ENCODE measurements around the gene PCGF3.
"Not testable (repeated sequence)": the region's sequence is repeated elsewhere in the genome, so short reads cannot be mapped to it uniquely, and the experiment has no call there.

PCGF3 gene

DNA sequence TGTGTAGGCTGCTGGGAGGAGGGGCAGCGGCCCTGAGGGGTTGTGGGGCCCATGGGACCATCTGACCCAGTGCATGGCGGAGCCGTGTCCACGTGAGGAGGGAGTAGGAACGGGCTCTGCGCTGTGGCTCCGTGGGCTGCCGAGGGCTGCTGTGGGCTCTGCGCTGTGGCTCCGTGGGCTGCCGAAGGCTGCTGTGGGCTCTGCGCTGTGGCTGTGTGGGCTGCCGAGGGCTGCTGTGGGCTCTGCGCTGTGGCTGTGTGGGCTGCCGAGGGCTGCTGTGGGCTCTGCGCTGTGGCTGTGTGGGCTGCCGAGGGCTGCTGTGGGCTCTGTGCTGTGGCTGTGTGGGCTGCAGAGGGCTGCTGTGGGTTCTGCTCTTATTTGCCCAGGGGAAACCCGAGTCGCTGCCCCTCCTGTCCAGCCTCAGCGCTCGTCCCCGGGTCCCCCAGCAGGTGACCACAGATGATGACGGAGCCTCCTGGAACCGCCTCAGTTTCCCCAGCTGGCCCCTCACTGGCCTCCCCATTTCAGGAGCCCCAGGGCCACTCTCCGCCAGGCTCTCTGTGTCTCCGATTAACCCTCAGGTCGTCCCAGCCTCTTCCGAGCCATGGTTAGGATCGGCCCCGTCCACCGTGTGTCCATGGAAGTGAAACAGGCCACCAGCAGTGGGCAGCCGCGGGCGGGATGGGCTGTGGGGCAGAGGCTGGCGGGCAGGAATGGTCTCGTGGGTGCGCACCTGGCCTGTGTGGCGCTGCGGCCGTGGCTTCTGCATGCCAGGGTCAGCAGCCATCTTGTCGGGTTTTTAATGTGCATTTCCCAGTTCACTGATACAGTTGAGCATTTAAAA, 20.0 kb downstream of the PCGF3 start:
- DNase-seq = no peak

DNA sequence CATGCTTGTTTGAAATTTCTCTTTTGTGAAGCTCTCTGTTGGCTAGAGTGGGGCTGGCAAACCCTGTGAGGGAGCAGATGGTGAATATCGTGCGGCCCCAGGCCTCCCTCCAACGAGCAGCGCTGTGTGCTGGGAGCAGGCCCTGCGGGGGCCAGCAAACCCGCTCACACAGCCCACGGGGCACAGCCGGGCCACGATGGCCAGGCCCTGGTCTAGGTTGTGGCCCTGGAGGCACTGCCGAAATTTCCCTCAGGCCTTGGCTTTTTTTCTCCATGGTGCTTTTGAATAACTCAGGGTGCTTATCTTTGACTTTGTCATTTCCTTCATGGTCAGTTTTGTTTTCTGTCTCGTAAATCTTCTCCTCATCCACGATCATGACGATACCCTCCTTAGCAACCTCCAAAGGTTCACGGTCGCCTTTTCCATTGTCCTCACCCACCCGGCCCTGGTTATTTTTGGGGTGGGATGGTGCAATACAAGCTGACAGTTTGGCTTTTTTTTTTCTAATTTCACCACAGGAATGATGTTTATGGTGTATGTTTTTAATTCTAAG, 20.7 kb downstream of the PCGF3 start:
- no peak for DNase-seq

DNA sequence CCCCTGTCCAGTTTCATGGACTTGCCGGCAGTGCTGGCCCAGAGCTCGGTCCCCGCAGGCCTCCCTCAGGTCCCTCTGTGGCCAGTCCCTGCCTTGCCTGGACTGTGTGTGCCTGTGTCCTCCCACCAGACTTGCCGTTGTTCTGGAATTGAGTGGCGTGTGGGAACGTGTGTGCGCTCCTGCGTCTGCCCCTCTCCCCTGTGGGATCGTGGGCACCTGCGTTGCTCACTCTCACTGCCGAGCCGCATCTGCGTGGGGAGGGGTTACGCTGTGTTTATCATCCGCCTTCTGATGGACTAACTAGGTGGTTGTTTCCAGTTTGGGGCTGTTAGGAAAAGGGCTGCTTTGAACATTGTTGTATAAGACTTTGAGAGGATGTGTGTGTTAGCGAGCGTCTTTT, 21.2 kb downstream of the PCGF3 start:
- no peak for DNase-seq

DNA sequence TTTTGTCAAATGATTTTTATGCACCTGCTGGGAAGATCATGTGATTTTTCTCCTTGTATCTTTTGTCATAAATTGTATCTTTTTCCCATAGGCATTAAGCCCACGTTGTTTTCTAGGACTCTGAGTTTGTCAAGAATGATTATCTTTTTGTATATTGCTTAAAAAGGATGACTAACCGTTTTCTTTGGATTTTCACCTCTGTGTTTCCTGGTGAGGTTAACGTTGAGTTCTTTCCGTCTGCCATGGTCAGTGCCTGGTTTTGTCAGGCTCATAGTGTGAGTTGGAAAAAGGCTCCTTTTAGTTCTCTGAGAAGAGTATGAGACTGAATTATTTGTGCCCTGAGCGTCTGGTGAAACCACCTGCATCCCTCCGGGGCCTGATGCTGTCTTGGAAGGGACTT, 21.9 kb downstream of the PCGF3 start:
- DNase-seq = no peak

DNA sequence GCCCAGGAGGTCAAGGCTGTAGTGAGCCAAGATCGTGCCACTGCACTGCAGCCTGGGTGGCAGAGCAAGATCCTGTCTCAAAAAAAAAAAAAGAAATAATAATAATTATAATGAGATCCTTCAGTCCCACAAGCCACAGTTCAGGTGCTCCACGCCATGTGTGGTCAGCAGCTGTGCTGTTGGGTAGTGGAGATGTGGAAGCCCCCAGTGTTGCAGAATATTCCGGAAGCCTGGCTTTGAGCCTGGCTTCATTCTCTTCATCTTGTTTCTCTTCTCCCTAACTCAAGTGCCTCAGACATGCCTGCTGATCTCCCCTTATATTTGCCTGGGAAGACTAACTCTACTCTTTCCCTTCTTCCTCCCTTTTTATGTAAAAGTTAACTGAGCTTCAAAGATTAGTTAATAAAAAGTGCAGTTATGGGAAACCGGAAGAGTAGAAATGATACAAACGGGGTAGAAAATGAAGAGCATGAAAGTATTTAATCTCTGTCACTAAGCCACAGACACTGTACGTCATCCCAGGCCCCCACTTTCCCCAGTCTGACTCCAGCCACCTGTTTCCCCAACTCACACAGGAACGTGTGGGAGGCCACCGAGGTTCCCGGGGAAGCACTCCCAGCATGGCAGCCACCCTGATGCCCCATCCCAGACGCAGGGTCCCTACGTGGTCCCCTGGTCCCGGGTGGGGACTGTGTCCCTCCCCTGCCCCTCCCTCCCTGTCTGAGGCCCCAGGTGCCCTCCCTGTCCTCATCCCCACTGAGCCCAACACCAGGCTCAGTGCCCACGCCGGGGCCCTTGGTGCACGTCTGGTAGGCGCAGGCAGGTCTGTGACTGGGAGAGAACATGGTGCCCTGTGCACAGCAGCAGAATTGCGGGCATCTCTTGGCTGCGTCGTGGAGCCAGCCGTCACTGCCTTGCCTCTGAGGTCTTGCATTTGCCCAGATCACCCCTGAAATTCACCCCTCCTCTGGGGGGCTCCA, 24.0 kb downstream of the PCGF3 start:
- DNase-seq = no peak

DNA sequence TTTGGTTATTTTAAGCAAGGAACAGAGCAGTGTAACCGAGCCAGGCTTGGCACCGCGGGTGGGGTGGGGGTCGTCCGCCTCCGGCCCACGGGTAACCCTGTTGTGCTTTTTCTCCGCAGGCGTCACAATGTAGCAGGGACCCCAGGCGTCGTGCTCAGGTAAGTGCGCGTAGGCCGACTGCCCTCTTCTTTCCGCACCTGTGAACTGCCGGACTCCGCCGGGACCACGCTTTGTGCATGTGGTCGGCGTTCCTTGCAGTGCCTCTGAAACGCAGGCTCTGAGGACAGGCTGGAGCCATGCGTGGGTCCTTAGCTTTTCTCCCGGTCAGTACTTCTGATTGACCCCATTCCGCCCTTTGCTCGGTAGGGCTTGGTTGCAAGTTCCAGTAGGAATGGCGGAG, 24.9 kb downstream of the PCGF3 start:
- DNase-seq = no peak

DNA sequence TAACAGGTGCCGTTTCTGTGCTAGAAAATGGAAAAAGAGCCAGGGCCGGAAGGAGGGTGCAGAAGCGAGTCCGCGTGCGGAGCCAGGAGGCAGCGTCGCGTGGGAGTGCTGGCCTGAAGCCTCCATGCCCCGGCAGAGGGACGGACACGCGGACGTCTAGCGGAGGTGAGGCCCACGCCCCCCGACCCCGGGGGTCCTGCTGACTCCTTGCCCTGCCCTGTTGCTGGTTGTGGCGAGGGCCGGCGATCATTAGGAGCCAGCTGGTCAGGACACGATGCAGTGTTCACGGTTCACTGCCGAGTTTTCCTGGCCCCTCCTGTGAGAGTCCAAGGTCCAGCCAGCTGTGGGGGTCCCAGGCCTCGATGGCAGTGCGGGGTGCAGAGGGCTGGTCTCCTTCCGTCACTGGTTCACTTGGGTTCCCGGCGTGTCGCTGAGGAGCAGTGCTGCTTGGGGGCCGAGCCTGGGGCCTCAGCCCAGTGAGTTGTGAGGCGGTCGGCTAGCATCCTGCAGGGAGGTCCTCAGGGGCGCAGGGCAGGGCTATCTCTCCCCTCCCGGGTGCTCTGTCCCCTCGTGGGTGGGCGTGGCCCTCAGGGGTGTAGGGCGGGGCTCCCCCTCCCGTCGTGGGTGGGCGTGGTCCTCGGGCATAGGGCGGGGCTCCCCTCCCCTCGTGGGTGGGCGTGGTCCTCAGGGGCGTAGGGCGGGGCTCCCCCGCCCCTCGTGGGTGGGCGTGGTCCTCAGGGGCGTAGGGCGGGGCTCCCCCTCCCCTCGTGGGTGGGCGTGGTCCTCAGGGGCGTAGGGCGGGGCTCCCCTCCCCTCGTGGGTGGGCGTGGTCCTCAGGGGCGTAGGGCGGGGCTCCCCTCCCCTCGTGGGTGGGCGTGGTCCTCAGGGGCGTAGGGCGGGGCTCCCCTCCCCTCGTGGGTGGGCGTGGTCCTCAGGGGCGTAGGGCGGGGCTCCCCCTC, 25.6 kb downstream of the PCGF3 start:
- not testable (repeated sequence) for DNase-seq

DNA sequence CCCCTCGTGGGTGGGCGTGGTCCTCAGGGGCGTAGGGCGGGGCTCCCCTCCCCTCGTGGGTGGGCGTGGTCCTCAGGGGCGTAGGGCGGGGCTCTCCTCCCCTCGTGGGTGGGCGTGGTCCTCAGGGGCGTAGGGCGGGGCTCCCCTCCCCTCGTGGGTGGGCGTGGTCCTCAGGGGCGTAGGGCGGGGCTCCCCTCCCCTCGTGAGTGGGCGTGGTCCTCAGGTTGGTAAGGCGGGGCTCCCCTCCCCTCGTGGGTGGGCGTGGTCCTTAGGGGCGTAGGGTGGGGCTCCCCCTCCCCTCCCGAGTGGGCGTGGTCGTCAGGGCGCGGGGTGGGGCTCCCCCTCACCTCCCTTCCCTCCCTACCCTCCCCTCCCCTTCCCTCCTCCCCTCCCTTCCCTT, 26.3 kb downstream of the PCGF3 start:
- DNase-seq = not testable (repeated sequence)

DNA sequence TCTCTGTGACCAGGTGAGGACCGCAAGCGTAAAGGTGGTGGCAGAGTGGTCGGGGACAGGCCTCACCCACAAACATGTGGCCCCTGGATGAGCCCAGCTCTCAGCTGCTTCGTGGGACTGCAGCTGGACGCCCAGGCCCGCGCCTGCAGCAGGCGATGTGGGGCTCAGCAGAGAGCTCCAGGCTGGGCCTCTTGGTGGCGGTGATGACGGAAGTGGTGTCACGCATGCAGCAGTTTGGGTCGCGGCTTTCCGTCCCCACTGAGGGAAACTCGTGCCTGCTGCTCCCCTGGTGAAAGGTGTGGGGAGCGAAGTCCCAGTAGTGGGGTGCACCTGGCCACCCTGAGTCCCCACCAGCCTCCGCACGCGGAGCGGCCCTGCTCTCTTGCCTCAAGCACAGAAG, 26.9 kb downstream of the PCGF3 start:
- no peak for DNase-seq

DNA sequence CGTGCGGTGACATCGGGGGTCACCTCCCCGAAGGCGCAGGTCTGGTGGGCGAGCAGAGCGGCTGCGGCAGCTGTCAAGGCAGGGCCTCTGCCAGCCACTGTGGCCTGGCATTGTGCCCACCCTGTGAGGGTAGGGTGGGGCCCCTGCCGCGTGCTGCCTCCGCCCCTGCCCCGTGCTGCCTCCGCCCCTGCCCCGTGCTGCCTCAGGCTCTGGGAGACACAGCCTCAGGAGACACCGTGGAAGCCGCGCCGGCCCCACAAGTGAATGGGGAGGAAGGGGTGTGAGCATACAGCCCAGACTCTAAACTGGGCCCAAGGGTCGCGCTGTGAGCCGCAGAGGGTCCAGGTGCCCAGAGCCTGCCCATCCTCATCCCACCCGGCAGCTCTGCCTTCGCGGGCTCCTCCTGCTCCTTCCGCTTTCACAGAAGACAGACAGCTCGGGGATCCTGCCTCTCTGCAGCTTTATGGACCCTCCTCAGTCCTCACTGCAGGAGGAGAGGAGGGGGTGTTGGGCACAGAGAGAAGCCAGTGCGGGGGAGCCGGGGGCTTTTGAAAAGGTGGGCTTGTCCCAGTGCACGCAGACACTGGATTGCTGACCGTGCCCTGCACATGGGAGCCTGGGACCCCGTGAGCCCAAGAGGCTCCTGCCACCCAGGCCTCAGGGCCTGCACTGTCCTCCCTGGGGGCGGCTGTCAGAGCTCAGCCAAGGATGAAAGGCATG, 27.4 kb downstream of the PCGF3 start:
- no peak for DNase-seq

DNA sequence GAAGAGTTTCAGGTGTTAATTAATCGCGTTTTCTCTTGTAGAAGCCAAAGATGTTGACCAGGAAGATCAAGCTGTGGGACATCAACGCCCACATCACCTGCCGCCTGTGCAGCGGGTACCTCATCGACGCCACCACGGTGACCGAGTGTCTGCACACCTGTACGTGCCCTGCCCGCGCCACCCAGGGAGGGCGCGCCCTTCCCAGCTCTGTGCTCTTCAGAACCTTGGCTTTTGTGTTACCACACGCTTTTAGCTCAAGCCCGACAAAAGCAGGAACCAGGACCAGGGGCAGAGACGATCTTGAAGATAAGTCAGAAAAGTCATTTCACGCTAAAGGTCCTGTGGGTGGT, 28.0 kb downstream of the PCGF3 start:
- DNase-seq = no peak

DNA sequence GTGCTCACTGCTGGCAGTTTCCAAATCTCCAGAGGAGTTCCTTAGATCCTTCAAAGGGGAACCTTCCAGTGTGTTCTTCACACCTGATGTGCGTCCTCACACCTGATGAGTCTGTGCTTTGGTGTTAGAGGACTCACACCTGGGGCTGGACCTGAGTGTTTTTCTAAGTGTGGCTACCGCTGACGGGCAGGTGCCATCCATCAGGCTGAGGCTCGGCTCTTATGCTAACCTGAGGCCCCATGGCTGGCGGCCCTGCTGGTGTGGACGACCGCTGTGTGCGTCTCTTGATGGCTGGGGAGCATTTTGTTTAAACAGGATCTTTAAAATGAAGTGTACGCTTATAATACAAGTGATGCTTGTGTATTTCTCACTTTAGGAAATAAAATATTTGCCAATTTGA, 28.4 kb downstream of the PCGF3 start:
- no peak for DNase-seq

DNA sequence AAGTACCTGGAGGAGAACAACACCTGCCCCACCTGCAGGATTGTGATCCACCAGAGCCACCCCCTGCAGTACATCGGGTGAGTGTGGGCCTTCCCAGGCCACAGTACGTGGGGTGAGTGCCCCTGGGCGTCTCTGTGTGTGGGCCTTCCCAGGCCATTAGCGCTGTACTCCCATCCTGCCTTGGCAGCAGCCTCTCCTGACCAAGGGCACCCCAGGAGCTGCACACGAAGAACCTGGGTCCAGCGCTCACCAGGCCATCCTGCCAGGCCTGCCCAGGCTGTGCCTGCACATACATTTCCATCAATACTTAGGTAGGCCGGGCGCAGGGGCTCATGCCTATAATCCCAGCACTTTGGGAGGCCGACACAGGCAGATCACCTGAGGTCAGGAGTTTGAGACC, 29.3 kb downstream of the PCGF3 start:
- DNase-seq = no peak

DNA sequence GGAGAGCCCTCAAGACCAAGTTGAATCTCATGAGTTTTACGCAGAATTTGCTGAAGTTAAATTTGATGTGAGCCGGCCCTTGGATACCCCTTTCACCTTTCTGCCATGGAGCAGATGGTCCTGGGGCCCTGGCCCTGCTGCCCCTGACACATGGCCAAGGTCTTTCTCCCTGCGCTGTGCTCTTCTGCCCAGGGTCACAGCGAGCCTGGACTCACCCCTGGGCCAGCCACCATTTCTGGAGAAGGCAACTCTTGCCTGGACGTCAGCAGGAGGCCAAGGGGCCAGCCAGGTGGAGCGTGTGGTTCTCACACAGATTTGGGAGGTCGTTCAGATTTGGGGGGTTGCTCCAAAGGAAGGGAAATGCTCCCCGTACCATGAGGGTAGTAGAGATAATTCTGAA, 30.0 kb downstream of the PCGF3 start:
- DNase-seq = no peak

DNA sequence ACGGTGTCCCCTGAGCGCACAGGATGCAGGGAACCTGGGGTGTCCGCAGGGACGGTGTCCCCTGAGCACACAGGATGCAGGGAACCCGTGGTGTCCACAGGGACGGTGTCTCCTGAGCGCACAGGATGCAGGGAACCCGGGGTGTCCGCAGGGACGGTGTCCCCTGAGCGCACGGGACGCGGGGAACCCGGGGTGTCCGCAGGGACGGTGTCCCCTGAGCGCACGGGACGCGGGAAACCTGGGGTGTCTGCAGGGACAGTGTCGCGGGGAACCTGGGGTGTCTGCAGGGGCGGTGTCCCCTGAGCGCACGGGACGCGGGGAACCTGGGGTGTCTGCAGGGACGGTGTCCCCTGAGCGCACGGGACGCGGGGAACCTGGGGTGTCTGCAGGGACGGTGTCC, 30.9 kb downstream of the PCGF3 start:
- not testable (repeated sequence) for DNase-seq

DNA sequence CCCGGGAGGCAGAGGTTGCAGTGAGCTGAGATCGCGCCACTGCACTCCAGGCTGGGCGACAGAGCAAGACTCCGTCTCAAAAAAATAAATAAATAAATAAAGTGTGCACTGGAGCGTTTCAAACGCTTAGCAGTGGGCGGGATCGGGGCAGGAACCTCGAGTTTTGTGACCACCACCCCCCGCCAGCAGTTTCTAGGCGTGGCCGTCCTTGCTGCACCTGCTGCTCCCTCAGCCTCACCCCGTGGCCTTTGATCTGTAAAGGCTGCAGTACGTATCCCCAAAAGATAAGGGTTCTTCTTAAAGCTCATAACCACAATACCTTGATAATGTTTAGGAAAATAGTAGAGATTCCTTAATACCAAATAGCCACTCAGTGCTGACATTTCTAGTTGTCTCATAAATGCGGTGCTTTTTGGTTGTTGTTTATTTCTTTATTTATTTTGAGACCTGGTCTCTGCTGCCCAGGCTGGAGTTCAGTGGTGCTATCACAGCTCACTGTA, 33.2 kb downstream of the PCGF3 start:
- no peak for DNase-seq

DNA sequence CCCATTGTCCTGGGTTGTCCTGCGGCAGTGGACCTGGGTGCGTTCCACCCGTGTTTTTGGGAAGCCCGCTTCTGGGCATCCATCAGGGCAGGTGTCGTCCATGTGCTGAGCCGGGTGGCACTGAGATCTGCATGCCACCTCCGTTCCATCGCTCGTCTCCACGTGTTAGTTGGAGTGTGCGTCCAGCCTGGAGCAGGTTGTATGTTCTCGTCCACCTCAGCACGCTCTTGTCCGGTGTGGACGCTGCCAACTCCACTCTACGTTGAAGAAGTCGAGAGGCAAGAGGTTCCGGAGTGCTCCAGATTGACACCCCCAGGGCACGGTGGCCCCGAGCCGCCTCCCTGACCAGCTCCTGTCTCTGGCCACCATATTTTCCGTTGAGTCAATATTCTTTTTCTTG, 33.9 kb downstream of the PCGF3 start:
- DNase-seq = no peak

DNA sequence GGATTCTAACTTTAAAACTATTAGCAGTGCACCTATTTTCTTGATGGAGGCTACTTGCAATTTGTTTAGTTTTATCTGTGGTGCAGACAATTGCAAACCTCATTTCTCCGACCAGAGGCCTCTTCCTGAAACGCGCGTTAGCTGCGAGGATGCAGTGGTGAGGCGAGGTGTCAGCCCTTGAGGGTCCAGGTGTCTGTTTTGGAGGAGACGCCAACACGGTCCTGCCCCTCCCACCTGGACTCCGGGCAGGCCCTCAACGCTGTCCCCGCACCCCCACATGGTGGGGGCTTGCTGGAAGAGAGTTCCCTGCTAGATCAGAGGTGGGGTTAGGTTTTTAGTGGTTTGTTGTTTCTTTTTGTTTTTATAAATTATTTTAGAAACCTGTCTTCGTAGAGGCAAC, 34.4 kb downstream of the PCGF3 start:
- DNase-seq = no peak

DNA sequence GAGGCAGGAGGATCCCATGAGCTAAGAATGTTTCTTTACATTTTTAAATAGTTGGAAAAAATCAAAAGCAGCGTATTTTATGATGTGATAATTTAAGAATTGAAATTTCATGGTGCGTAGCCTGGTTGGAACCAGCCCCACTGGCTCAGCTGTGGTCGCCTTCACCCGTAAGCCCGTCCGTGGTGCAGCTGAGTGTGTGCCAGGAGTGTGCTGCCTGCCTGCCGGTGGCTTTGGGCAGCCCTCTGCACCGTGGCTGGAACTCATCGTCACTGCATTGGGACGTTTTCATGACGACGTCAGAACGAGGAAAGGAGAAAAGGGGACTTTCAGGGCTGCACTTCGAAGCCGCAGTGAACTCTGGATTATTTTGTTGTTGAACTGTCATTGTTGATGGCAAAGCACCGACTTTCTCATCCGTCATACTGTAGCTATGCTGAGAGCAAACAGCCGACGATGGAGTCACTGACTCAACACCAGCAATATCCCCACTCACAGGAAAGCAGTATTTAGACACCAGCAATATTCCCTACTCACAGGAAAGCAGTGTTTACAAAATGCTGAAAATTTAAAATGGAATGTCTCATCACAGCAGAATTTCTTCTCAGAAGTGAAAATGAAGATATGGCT, 35.1 kb downstream of the PCGF3 start:
- no peak for DNase-seq

DNA sequence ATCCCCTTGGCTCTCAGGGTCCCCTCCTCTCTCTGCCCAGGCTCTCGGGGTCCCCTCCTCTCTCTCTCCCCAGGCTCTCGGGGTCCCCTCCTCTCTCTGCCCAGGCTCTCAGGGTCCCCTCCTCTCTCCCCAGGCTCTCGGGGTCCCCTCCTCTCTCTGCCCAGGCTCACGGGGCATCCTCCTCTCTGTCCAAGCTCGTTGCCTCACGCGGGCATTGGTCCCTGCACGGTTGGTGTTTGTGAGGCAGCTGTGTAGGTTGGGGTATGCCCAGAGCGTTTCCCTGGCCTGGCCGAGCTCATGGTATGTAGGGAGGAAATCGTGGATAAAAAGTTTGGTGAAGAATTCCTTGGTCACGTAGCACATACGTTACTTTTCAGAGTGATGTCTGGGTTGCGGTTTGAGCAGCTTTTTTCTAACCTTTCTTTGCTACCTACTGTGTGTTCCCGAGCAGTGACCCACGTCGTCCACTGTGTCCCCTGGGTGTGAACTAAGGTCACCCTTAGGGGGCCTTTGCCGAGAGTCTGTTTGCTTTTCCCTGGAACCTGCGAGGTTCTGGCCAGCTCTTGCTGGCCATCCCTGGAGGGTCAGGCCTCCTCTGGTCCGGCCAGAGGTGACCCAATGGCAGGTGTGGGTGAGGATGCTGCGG, 36.6 kb downstream of the PCGF3 start:
- no peak for DNase-seq
